Fibroblast of the aortic adventitia (primary cell): Measurements from ENCODE around the gene ASXL1. TPM values are rescaled to one million over a fixed set of nuclear protein-coding genes. Genes with fewer than 3 reads are reported as not detected.
"Not testable (repeated sequence)": the region's sequence is repeated elsewhere in the genome, so short reads cannot be mapped to it uniquely, and the experiment has no call there.

Experiments
- DNase-seq: peaks from one replicate; pipeline ENCODE4 v3.0.0-alpha.2; 2010; ENCODE audit warnings: low read depth
- H3K4me3 ChIP-seq: 2 replicates; pipeline ENCODE4 v1.5.1; 2011; ENCODE audit warnings: low read depth, mild to moderate bottlenecking, control low read depth, low read length, moderate library complexity
- CTCF ChIP-seq: IDR thresholded peaks from 2 replicates; pipeline ENCODE4 v1.5.1; 2011; ENCODE audit warnings: mild to moderate bottlenecking, low read length, control low read depth, inconsistent platforms; ENCODE audit not compliant: insufficient read depth
- total RNA-seq: library from RNA; depleted of rRNA; stranded (reverse); fragments of >200 nt; gene quantifications from 2 replicates; pipeline ENCODE4 v1.2.3, GENCODE V29; 2012; ENCODE audit warnings: low replicate concordance

Gene ASXL1
- total RNA-seq, 1 donor = 57.4 TPM

GRCh38 chr20:32319100-32319499, 39.0 kb upstream of the ASXL1 start:
- no peak overlapping the region for H3K4me3 ChIP-seq
- DNase-seq = no peak
- no peak for TF ChIP-seq CTCF

GRCh38 chr20:32320305-32320704, 37.8 kb upstream of the ASXL1 start:
- TF ChIP-seq CTCF = no peak
- H3K4me3 ChIP-seq = no peak overlapping the region
- no peak for DNase-seq

GRCh38 chr20:32321390-32321789, 36.7 kb upstream of the ASXL1 start:
- H3K4me3 ChIP-seq = no peak overlapping the region
- no peak for TF ChIP-seq CTCF
- no peak for DNase-seq

GRCh38 chr20:32322260-32322659, 35.9 kb upstream of the ASXL1 start:
- DNase-seq, H3K4me3 ChIP-seq: not testable (repeated sequence)

- H3K4me3 ChIP-seq, DNase-seq: not testable (repeated sequence)
Measured at GRCh38 chr20:32323761-32324160, 34.4 kb upstream of the ASXL1 start.

GRCh38 chr20:32325706-32326503, 32.2 kb upstream of the ASXL1 start:
- H3K4me3 ChIP-seq = no peak overlapping the region
- peak; percentile 76 for DNase-seq
- TF ChIP-seq CTCF = no peak

- no peak for TF ChIP-seq CTCF
- DNase-seq = peak; percentile 12
- no peak overlapping the region for H3K4me3 ChIP-seq
Measured at GRCh38 chr20:32326504-32326845, 31.7 kb upstream of the ASXL1 start.

GRCh38 chr20:32327087-32327681, 30.9 kb upstream of the ASXL1 start:
- no peak overlapping the region for H3K4me3 ChIP-seq
- DNase-seq = peak; percentile 78
- TF ChIP-seq CTCF = no peak
